ENCODE measurements around the gene GAP43. TPM values are rescaled to one million over a fixed set of nuclear protein-coding genes. Genes with fewer than 3 reads are reported as not detected.

The GAP43 gene
- total and polyA plus RNA-seq, 2 of the 13 experiments (the other 11 are each of a cell fraction or from before 2014, with no cell fraction given), result not detected

GRCh38 chr3:115766587-115767482 is 143.5 kb downstream of the GAP43 start (continued):
- TF ChIP-seq AHDC1 (CRISPR knock-in tag; IDR thresholded peaks at IDR 0.05; ENCODE audit: borderline replicate concordance) (no peak), ZNF451 (CRISPR knock-in tag; IDR thresholded peaks at IDR 0.05) (no peak), AGO1 (IDR thresholded peaks at IDR 0.05; ENCODE audit: low read depth, low read length, poor library complexity, severe bottlenecking) (no peak), ZNF703 (CRISPR knock-in tag; IDR thresholded peaks at IDR 0.05; ENCODE audit: borderline replicate concordance) (no peak), FUBP1 (CRISPR knock-in tag; IDR thresholded peaks at IDR 0.05; ENCODE audit: borderline replicate concordance) (no peak), ZMYM2 (CRISPR knock-in tag; IDR thresholded peaks at IDR 0.05) (no peak), ZNF816 (CRISPR knock-in tag; IDR thresholded peaks at IDR 0.05; ENCODE audit: borderline replicate concordance) (no peak), ZNF431 (CRISPR knock-in tag; IDR thresholded peaks at IDR 0.05; ENCODE audit: borderline replicate concordance, low read depth) (no peak)
